HG03159 (cell line): ENCODE results near the gene RERE.

Experiments used
- ATAC-seq: cut with Tn5 transposase; IDR thresholded peaks from one replicate; pipeline ENCODE4 v1.9.1; 2021; ENCODE audit warnings: mild to moderate bottlenecking, moderate library complexity; ENCODE audit not compliant: unreplicated experiment

The RERE gene

DNA sequence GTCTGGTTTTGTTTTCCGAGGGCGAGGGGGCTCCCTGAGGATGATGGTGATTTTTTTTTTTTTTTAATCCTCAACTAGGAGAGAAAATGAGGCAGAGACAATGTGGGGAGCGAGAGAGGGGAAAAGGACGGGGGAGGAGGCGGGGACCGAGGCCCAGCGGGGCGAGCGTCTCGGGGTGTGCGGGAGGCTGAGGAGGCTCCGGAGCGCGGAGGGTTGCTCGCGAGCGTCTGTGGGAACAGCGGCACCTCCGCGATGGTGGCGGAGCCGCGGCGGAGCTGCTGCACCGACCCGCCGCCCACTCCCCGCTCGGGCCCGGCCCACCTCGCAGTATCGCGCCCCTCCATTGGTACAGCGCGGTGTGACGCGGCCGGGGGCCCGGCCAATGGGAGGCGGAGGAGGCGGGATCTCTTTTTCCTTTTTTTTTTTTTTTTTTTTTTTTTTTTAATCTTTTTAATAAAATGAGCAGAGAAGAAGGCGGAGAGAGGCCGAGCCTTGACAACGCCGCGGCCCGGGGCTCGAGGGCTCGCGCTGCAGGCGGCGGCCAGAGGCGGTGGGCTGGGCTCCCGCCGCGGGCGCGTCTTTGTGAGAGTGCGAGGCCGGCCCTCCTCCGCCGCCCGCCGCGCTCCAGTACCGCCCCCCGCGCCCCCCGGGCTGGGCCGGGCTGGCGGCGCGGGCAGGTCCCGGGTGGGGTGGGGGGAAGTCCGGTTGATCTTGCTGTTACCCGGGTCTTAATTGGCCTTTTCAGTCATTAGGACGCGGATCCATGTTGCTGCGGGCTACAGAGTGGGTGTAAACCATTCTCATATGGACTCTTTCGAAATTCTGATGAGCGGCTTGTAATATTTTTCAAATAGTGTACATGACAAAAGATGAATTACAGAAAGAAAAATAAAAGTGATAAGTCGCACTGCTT, at the start of gene RERE:
TSS of gene RERE (minus strand) at position 229 of the 913 bp plus-strand sequence.
- ATAC-seq = peak; percentile 87

DNA sequence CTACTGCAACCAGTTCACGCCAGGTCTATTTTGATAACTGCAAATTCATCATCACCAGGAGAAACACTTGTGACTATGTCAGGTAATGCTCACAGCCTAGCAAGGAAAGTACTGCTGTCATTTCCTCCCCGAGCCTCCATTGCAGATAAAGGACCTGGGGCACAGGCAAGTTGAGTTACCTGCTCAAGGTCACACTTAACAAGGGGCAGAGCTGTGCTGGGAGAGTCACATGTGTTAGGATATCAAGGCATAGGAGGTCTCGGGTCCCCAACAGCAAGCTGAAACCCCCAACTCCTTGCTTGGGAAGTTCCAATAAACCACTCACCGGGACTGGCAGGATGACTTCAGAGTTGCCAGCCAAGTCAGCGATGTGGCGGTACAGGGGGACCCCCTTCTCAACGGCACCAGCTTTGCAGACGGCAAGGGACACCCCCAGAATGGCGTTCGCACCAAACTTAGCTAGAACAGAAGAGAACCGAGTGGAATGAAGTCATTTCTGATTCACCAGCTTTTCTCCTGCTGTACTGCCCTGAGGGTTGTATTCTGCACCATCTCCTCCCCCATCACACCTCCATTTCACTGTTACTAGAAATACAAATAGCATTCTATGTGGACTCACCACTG, 49.5 kb upstream of the RERE start:
- no peak for ATAC-seq

DNA sequence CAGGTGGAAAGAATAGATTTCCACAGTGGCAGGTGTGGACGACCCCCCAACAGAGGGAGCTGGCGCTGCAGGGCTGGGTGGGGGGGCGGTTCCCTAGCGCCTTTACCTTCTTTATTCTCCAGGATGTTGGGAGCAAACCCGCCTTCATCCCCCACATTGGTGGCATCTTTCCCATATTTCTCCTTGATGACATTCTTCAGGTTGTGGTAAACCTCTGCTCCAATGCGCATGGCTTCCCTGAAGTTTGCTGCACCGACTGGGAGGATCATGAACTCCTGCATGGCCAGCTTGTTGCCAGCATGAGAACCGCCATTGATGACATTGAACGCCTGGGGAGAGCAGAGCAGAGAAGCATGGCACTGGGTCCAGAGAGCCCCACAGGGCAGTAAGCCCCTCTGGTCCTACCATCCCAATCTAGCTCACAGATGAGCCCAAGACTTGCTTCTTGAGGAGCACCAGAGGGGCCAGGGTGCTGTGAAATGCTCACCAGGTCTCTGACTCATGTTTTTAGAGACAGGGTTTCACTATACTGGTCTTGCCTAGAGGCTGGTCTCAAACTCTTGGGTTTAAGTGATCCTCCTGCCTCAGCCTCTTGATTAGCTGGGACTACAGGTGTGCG, 48.8 kb upstream of the RERE start:
- ATAC-seq = no peak

DNA sequence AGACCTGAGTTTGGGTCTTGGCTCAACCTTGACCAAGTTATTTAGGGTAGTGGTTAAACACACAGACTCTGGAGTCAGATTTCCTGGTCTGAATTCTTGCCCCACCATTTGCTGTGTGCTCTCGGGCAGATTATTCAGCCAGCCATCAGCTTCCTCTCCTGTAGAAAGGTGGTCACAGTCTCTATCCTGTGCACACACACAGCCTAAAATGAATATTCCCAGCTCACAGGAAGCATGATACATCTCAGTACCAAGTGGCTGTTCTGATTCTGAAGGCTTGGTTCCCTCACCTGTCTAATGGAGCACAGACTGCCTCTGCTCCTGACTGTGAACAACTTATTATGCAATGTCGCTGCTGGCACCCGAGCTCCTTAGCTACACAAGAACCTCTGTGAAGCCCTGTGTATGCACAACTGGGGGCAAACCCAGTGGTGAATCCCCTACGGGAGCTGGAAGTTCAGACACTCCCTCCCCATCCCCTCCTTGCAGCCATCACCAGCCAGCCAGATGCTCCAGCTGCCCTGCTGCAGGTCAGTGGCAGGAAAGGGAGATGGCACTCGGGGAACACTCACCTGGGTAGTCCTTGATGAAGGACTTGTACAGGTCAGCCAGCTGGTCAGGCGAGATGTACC, 47.4 kb upstream of the RERE start:
- no peak for ATAC-seq

DNA sequence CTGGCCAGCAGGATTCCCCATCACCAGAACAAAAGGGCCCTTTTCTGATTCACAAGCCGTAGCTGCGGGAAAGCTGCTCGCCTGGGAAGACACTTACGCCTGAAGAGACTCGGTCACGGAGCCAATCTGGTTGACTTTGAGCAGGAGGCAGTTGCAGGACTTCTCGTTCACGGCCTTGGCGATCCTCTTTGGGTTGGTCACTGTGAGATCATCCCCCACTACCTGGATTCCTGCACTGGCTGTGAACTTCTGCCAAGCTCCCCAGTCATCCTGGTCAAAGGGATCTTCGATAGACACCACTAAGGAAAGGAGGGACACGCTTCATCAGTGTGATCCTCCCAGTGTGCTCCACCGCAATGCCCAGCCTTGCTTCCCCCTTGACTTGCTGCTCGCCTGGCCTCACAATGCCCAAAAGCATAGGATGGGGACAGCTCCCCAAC, 46.4 kb upstream of the RERE start:
- ATAC-seq = no peak

DNA sequence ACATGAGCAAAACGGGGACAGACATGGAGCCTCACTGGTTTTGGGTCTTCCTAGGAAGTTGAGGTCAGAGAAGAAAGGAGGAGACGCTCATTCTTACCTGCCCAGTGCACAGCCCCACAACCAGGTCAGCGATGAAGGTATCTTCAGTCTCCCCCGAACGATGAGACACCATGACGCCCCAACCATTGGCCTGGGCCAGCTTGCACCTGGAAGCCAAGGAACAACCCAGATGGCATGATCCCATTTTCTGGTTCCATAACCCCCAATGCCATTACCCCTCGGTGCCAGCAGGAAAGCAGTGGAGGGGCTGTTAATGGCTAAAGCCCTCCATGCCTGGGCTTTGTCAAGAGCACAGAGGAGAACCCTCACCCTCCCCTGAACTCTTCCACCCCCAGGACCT, 45.7 kb upstream of the RERE start:
- no peak for ATAC-seq

DNA sequence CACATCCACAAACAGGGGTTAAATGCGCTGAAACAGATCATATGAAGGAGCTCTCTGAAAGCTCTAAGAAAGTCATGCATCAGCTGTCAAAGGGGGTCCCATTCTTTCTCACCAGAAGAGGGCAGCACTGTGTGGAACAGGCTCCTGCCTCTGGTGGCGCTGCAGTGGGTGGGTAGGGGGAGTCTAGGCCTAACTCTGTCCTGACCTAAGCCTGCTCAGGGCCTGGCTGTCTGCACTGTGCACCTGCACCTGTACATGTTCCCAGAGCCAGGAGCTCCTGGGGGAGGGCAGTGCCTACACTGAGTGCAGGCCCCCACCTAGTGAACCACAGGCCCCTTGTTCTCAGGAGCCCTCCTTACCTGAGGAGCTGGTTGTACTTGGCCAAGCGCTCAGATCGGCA, 45.1 kb upstream of the RERE start:
- ATAC-seq = no peak

DNA sequence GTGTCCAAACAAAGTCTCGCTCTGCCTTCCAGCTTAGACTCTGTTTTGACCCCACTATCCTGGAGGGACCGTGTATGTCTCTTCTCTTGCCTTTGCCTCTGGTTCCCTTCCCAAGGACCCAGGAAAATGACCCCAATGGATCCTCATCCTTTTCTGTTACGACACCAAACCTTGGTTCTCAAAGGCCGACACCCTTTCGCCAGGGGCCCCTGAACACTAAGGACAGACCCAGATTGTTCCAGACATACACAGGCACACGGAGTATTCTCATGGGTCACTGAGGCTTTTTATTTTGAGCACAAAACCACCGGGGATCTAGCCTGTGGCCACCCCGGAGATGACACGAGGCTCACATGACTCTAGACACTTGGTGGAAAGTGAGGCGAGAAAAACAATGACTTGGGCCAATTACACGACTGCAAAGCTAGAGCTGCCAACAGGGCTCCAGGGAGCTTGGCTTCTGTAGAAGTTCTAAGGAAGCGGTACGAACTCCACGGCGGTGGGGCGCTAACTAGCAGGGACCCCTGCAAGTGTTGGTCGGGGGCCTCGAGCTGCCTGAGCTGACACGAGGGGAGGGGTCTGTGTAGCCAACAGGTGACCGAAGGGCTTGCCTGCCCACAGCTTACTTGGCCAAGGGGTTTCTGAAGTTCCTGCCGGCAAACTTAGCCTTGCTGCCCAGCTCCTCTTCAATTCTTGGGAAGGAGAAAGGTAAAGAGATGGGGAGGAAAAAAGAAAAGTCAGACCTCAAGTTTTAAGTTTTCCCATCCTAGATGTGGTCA, 43.5 kb upstream of the RERE start:
- no peak for ATAC-seq

DNA sequence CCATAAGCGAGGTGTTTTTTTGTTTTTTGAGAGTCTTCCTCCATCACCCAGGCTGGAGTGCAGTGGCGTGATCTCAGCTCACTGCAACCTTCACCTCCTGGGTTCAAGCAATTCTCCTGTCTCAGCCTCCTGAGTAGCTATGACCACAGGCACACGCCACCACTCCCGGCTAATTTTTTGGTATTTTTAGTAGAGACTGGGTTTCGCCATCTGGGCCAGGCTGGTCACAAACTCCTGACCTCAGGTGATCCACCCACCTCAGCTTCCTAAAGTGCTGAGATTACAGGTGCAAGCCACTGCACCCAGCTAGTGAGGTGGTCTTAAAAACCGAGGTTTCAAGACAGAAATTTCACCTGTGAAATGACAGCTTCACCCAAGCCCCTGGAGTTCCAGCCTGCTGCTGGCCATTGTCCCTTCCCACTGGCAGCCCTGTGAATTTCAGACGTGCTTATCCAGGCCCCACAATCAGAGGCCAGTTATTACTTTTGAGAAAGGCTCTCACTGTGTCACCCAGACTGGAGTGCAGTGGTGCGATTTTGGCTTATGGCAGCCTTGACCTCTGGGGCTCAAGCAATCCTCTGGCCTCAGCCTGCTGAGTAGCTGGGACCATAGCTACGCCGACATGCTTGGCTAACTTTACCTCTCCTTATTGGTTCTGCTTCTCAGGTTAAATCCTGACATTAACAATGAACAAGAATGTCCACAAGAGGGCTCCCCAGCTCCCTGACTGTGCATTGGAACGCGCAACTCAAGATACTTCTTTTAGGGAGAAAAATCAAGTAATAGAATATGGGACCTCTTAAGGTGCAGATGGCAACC, 41.7 kb upstream of the RERE start:
- ATAC-seq = no peak

DNA sequence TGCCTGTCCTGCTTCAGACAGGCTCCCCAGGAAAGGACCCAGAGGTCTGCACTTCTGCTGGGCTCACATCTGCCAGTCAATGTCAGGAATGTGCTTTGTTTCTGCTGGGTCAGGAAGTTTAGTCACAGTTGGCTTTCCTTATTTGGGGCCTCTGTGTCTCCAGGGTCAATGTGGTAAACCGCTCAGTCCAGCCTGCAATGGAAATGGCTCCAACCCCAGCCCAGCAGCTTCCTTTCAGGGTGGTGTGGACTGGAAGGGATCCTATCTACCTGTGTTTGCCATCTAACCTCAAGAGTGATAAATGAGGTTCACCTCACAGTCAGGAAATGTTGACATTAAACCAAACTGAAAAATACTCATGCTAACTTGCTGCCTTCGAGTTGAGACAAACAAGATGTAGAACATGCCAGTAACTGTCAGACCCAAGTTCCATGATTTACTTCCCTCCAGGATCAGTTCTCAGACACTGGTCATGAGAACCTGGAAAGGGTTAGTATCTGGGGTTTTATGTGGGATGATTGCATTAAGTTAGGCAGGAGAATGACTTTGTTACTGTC, 40.8 kb upstream of the RERE start:
- no peak for ATAC-seq

DNA sequence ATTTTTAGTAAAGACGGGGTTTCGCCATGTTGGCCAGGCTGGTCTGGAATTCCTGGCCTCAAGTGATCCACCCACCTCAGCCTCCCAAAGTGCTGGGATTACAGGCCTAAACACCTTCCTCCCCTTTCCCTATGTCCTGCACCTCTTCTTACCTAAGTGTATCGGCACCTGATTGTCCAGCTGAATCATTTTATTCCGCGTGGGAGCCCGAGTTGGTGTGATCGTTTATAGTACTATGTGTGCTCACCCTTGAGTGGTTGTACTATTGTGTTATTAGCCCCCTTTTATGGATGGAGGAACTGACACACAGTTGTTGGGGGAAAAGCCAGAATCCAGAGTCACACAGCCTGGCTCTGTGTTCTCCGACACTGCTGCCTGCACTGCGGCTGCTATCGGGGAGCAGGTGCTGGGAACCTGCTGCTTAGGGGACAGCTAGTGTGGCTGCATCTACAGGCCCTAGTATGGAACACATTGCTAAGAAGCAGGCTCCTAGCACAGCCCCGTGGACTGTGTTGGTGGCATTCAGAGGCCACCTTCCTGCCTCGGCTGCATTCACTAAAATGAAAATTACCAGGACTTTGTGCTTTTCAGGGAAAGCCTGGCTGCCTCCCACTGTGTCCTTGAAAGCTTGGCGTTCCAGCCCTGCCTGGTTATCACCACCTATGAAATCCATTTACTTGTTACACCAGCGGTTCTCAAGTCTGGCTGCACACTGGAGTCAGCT, 39.4 kb upstream of the RERE start:
- no peak for ATAC-seq

DNA sequence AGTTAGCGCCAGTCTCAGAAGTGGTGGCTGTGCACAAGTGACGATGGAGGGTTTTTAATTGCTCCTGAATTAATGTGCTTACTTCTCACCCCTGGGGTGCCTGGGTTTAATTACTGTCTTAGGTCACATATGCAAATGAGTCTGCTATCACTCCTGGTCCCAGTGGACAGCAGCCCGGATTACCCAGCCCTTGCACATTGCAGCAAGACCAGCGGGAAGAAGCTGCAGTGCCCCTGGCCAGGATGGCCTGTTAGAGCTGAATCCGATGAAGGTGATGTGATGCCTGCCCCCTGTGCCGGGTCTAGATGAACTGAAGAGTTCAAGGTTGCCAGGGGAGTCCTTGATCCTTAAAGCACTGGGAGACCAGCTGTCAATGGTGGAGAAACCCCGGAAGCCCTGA, 36.8 kb upstream of the RERE start:
- ATAC-seq = no peak

DNA sequence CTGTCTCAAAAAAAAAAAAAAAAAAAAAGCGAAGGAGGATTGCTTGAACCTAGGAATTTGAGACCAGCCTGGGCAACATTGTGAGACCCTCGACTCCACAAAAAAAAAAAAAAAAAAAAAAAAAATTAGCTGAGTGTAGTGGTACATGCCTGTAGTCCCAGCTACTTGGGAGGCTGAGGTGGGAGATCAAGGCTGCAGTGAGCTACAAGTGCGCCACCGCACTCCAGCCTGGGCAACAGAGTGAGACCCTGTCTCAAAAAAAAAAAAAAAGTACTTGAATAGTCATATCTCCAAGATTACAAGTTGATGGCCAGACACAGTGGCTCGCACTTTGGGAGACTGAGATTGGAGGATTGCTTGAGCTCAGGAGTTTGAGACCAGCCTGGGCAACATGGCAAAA, 33.6 kb upstream of the RERE start:
- ATAC-seq = no peak

DNA sequence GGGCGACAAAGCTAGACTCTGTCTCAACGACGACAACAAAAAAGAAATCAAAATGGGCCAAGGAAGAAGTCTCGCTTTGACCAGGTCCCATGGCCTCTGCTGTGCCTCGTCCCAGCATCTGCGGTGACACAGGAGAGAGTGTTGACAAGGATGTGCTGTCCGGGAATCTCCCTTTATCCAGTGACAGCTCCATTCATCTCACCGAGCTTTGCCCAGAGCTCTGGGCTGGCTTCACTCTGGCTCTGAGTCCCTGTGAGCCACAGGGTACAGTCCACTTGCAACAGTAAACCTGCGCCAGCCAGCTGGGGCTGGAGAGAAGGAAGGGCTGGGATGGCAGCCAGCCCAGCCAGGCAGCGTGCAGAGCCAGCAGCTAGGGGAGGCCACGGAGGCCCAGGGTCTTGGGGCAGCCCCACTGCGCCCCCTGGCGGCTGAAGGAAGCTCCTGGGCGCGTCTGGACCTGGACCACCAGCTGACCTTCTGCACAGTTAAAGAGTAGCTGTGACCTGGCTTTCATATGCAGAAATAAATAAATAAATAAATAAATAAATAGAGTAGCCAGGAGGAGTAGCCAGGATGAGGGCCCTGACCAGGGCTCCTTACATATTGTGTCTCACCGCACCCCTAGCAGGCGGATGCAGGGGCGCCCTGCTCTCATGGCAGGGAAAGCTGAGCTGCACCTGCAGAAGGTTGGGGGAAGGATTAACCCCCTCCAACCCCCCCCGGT, 31.4 kb upstream of the RERE start:
- no peak for ATAC-seq

DNA sequence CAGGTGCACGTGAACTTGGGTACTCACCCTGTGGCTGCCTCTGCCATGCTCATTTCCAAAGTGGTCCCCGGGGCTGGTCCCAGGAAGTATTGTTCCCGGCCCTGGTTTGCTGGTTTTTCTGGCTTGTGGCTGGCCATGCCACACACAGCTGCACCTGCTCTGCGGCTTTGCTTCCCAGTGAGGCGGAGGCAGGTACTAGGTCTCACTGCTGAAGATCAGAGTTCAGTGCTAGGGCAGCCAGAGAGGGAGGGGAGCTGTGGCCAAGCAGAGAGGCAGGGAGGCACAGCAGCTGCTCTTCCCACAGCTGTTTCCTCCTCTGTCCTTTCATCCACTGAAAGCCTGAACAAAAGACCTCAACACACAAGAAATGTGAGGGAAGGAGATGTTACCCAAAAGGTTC, 30.6 kb upstream of the RERE start:
- ATAC-seq = no peak

DNA sequence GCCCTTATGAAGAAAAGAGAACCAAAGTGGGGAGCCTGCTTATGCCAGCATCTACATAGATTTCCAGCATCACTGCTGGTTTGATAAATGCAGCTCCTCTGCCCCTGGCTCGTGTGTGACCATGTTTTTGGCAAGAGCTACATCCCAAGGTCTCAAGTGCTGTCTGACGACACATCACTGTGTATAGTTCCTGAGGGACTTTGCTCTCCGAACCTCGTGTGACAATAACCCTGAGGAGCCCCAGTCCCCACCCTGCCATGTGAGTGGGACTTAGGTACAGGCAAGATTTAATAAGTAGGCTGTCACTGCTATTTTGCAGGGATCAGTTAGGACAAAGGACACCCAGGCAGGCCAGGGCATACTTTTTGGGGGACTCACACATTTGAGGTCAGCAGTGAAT, 28.8 kb upstream of the RERE start:
- ATAC-seq = no peak

DNA sequence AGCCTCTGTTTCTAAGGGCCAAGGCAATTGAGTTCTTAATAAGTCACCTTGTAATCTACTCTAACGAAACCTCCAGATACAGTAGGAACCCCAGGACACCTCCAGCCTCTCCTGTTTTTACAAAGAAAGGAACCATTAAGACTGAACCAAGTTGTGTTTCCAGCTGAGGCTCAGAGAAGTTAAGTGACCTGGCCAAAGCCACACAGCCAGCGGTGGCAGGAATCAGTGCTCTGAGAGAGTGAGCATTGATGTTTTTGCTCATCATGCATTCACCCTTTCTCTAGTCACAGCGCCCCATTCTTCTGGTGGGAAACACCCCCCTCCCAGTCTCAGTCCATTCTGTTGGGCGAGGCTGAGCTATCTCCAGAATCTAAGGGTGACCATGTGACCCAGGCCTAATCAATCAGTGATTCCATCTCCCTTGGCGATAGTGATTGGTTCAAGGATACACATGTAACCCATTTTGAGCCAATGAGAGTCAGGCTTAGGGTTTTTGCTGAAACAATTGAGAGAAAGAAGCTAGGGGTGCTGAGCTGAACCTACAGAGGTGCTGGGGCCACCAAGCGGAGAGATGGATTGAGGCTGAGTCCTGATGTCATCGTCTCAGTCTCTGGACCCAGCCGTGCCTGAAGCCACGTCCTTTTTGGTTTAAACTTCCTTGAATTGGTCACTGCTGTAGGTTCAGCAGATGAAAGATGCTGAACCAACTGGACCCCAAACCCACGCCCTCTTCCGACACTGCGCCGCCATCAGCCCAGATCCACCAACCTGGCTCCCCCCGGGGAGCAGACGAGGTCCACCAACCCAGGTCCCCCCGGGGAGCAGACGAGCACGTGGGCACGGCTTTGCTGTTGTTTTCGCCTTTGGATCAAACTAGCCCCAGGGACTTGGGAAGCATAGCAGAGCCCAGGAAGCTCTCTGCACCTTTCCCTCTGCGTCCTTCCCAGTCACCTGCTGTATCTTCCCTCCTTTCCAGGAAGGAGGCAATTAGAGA, 28.0 kb upstream of the RERE start:
- no peak for ATAC-seq
